GM23338 (cell line): ENCODE data around the gene PHKG1. TPM values are rescaled to one million over a fixed set of nuclear protein-coding genes. Genes with fewer than 3 reads are reported as not detected.

ENCODE experiments used
- polyA plus RNA-seq: library from polyadenylated mRNA; unstranded; fragments of >200 nt; fragmentation: Nextera tagmentation; extraction: Ambion mirVana; gene quantifications from 2 replicates; pipeline ENCODE4 v1.2.1, GENCODE V29; 2016
- small RNA-seq: library from RNA; depleted of rRNA; stranded (forward); fragments of <200 nt; gene quantifications from one replicate; pipeline ENCODE3, GENCODE V24; 2014; ENCODE audit warnings: low replicate concordance
- total RNA-seq: library from RNA; depleted of rRNA; stranded (reverse); fragments of >200 nt; shearing (Covaris generic); gene quantifications from 2 replicates; pipeline ENCODE4 v1.2.3, GENCODE V29; 2014; rRNA removed

The PHKG1 gene
- total and polyA plus RNA-seq, 2 experiments from 2014 or later, result not detected

Small RNA genes within 50 kb of the gene (small RNA-seq; reads per million reads assigned to genes)
- 0.30 reads per million, percentile 12 among the genes with 10 or more reads in this experiment for gene SNORA15
- 0.10 reads per million for gene SNORA22B

Other genes starting within 250 kb of the PHKG1 start
- not detected in 2 replicates for gene SEPTIN14, start 230.2 kb downstream of the PHKG1 start, total RNA-seq
- not detected in 2 replicates for gene SEPTIN14, start 230.2 kb downstream of the PHKG1 start, polyA plus RNA-seq
- gene ZNF713, start 205.5 kb downstream of the PHKG1 start, total RNA-seq, result 4.6 and 5.0 TPM in 2 replicates
- gene ZNF713, start 205.5 kb downstream of the PHKG1 start, polyA plus RNA-seq, result 2.1 and 2.6 TPM in 2 replicates
- gene MRPS17, start 141.1 kb downstream of the PHKG1 start, total RNA-seq, result 14.6 and 14.8 TPM in 2 replicates
- gene MRPS17, start 141.1 kb downstream of the PHKG1 start, polyA plus RNA-seq, result 100 and 104 TPM in 2 replicates
- 29.8 and 30.0 TPM in 2 replicates for gene NIPSNAP2, start 128.4 kb downstream of the PHKG1 start, total RNA-seq
- 21.1 and 30.5 TPM in 2 replicates for gene NIPSNAP2, start 128.4 kb downstream of the PHKG1 start, polyA plus RNA-seq
- 143 and 149 TPM in 2 replicates for gene PSPH, start 41.5 kb downstream of the PHKG1 start, total RNA-seq
- 35.8 and 38.3 TPM in 2 replicates for gene PSPH, start 41.5 kb downstream of the PHKG1 start, polyA plus RNA-seq
- 266 and 318 TPM in 2 replicates for gene CCT6A, start 41.2 kb downstream of the PHKG1 start, total RNA-seq
- 497 and 505 TPM in 2 replicates for gene CCT6A, start 41.2 kb downstream of the PHKG1 start, polyA plus RNA-seq
- 45.7 and 52.9 TPM in 2 replicates for gene SUMF2, start 28.7 kb downstream of the PHKG1 start, total RNA-seq
- gene SUMF2, start 28.7 kb downstream of the PHKG1 start, polyA plus RNA-seq, result 31.4 and 32.9 TPM in 2 replicates
- not detected in 2 replicates for gene CHCHD2, start 13.5 kb upstream of the PHKG1 start, total RNA-seq
- gene CHCHD2, start 13.5 kb upstream of the PHKG1 start, polyA plus RNA-seq, result 0.94 and 1.8 TPM in 2 replicates
- gene NUPR2, start 23.5 kb upstream of the PHKG1 start, total RNA-seq, result not detected in 2 replicates
- gene NUPR2, start 23.5 kb upstream of the PHKG1 start, polyA plus RNA-seq, result not detected in 2 replicates